ENCODE measurements around the gene RASGRP2.

RASGRP2 gene

GRCh38 chr11:64777449-64778222, 33.7 kb upstream of the RASGRP2 start:
- TF ChIP-seq, protein P1, sequence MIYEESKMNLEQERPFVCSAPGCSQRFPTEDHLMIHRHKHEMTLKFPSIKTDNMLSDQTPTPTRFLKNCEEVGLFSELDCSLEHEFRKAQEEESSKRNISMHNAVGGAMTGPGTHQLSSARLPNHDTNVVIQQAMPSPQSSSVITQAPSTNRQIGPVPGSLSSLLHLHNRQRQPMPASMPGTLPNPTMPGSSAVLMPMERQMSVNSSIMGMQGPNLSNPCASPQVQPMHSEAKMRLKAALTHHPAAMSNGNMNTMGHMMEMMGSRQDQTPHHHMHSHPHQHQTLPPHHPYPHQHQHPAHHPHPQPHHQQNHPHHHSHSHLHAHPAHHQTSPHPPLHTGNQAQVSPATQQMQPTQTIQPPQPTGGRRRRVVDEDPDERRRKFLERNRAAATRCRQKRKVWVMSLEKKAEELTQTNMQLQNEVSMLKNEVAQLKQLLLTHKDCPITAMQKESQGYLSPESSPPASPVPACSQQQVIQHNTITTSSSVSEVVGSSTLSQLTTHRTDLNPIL (CRISPR knock-in tag; IDR thresholded peaks at IDR 0.05; ENCODE audit: low read depth): no peak
- TF ChIP-seq ZFP3 (CRISPR knock-in tag; IDR thresholded peaks at IDR 0.05): no peak
- no peak for TF ChIP-seq BACH2 (CRISPR knock-in tag; IDR thresholded peaks at IDR 0.05; ENCODE audit: borderline replicate concordance)
- TF ChIP-seq ZNF70 (CRISPR knock-in tag; IDR thresholded peaks at IDR 0.05): no peak
- TF ChIP-seq, protein P2, sequence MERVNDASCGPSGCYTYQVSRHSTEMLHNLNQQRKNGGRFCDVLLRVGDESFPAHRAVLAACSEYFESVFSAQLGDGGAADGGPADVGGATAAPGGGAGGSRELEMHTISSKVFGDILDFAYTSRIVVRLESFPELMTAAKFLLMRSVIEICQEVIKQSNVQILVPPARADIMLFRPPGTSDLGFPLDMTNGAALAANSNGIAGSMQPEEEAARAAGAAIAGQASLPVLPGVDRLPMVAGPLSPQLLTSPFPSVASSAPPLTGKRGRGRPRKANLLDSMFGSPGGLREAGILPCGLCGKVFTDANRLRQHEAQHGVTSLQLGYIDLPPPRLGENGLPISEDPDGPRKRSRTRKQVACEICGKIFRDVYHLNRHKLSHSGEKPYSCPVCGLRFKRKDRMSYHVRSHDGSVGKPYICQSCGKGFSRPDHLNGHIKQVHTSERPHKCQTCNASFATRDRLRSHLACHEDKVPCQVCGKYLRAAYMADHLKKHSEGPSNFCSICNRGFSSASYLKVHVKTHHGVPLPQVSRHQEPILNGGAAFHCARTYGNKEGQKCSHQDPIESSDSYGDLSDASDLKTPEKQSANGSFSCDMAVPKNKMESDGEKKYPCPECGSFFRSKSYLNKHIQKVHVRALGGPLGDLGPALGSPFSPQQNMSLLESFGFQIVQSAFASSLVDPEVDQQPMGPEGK (CRISPR knock-in tag; IDR thresholded peaks at IDR 0.05; ENCODE audit: borderline replicate concordance): no peak
- TF ChIP-seq GLIS3 (CRISPR knock-in tag; IDR thresholded peaks at IDR 0.05): no peak
- TF ChIP-seq, protein P3, sequence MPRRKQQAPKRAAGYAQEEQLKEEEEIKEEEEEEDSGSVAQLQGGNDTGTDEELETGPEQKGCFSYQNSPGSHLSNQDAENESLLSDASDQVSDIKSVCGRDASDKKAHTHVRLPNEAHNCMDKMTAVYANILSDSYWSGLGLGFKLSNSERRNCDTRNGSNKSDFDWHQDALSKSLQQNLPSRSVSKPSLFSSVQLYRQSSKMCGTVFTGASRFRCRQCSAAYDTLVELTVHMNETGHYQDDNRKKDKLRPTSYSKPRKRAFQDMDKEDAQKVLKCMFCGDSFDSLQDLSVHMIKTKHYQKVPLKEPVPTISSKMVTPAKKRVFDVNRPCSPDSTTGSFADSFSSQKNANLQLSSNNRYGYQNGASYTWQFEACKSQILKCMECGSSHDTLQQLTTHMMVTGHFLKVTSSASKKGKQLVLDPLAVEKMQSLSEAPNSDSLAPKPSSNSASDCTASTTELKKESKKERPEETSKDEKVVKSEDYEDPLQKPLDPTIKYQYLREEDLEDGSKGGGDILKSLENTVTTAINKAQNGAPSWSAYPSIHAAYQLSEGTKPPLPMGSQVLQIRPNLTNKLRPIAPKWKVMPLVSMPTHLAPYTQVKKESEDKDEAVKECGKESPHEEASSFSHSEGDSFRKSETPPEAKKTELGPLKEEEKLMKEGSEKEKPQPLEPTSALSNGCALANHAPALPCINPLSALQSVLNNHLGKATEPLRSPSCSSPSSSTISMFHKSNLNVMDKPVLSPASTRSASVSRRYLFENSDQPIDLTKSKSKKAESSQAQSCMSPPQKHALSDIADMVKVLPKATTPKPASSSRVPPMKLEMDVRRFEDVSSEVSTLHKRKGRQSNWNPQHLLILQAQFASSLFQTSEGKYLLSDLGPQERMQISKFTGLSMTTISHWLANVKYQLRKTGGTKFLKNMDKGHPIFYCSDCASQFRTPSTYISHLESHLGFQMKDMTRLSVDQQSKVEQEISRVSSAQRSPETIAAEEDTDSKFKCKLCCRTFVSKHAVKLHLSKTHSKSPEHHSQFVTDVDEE (CRISPR knock-in tag; IDR thresholded peaks at IDR 0.05): no peak
- TF ChIP-seq ZNF8 (CRISPR knock-in tag; IDR thresholded peaks at IDR 0.05): no peak
- TF ChIP-seq, protein P4, sequence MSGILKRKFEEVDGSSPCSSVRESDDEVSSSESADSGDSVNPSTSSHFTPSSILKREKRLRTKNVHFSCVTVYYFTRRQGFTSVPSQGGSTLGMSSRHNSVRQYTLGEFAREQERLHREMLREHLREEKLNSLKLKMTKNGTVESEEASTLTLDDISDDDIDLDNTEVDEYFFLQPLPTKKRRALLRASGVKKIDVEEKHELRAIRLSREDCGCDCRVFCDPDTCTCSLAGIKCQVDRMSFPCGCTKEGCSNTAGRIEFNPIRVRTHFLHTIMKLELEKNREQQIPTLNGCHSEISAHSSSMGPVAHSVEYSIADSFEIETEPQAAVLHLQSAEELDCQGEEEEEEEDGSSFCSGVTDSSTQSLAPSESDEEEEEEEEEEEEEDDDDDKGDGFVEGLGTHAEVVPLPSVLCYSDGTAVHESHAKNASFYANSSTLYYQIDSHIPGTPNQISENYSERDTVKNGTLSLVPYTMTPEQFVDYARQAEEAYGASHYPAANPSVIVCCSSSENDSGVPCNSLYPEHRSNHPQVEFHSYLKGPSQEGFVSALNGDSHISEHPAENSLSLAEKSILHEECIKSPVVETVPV (CRISPR knock-in tag; IDR thresholded peaks at IDR 0.05): no peak
- no peak for TF ChIP-seq CSDC2 (CRISPR knock-in tag; IDR thresholded peaks at IDR 0.05)
- no peak for TF ChIP-seq PPARA (CRISPR knock-in tag; IDR thresholded peaks at IDR 0.05; ENCODE audit: borderline replicate concordance)
- TF ChIP-seq ZFP30 (CRISPR knock-in tag; IDR thresholded peaks at IDR 0.05): no peak
- TF ChIP-seq SNAI2 (CRISPR knock-in tag; IDR thresholded peaks at IDR 0.05): no peak
- no peak for TF ChIP-seq TCF4 (CRISPR knock-in tag; IDR thresholded peaks at IDR 0.05; ENCODE audit: borderline replicate concordance)
- no peak for TF ChIP-seq ARNTL (CRISPR knock-in tag; IDR thresholded peaks at IDR 0.05; ENCODE audit: borderline replicate concordance, low read depth)
- TF ChIP-seq ESRRG (CRISPR knock-in tag; IDR thresholded peaks at IDR 0.05): no peak
- peak; percentile 3 for ATAC-seq

DNA sequence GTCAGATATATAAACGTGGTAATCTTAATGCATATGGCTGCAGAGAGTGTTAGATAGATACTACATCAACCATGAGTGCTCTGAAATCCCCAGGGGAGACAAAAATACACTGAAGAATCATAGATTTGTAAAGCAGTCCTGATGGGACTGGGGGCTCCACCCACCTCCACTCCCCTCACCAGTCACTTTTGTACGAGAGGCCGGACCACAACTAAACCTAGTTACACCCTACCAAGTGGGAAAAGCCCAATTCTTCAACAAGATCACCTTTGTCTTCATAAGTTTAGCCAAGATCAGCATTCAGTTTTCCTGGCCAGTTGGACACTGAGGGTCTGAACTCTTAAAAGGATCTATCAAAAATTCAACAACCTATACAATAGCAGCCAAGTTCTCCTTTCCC, 32.9 kb upstream of the RASGRP2 start:
- TF ChIP-seq, protein P4 (CRISPR knock-in tag; IDR thresholded peaks at IDR 0.05): no peak
- TF ChIP-seq ZFP30 (CRISPR knock-in tag; IDR thresholded peaks at IDR 0.05) (no peak), ZC3H10 (CRISPR knock-in tag; IDR thresholded peaks at IDR 0.05) (no peak), PPARA (CRISPR knock-in tag; IDR thresholded peaks at IDR 0.05; ENCODE audit: borderline replicate concordance) (no peak), ZNF565 (CRISPR knock-in tag; conservative IDR thresholded peaks at IDR 0.05; ENCODE audit: low read depth) (no peak)
- no peak for ATAC-seq

DNA sequence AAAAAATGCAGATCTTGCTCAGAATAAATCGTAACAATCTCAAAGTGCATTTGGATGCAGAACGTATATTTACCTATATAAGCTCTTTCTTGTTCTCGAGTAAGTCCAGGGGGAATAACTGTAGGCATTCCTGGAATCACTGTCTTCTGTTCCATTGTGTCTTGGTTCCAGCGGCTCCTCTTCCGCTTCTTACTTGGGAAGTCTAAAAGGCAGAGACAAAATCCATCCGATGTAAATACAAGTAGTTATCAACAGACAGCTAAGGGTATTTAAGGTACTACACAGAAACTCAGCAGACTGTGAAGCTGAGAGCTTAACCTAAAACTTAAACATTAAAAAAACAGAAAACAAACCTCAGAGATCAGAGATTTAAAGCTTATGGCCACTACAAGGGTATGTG, 32.5 kb upstream of the RASGRP2 start:
- ATAC-seq: no peak
- TF ChIP-seq ZNF70 (CRISPR knock-in tag; IDR thresholded peaks at IDR 0.05) (no peak), ZC3H10 (CRISPR knock-in tag; IDR thresholded peaks at IDR 0.05) (no peak), ARNTL (CRISPR knock-in tag; IDR thresholded peaks at IDR 0.05; ENCODE audit: borderline replicate concordance, low read depth) (no peak), ESRRG (CRISPR knock-in tag; IDR thresholded peaks at IDR 0.05) (no peak)
- TF ChIP-seq, protein P5, sequence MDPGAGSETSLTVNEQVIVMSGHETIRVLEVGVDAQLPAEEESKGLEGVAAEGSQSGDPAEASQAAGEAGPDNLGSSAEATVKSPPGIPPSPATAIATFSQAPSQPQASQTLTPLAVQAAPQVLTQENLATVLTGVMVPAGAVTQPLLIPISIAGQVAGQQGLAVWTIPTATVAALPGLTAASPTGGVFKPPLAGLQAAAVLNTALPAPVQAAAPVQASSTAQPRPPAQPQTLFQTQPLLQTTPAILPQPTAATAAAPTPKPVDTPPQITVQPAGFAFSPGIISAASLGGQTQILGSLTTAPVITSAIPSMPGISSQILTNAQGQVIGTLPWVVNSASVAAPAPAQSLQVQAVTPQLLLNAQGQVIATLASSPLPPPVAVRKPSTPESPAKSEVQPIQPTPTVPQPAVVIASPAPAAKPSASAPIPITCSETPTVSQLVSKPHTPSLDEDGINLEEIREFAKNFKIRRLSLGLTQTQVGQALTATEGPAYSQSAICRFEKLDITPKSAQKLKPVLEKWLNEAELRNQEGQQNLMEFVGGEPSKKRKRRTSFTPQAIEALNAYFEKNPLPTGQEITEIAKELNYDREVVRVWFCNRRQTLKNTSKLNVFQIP (CRISPR knock-in tag; IDR thresholded peaks at IDR 0.05; ENCODE audit: borderline replicate concordance, low read depth): no peak
- TF ChIP-seq, protein P2 (CRISPR knock-in tag; IDR thresholded peaks at IDR 0.05; ENCODE audit: borderline replicate concordance): no peak

All from SK-N-SH treated with all-trans-retinoic acid at 6 μM for 48 hours (cell line).